Neuronal stem cell (in vitro differentiated cells): ENCODE data around the gene LZTS2.

Experiments
- DNase-seq: peaks from one replicate; pipeline ENCODE4 v3.0.0-alpha.2; 2013; ENCODE audit warnings: low spot score
- H2AFZ ChIP-seq: one replicate; pipeline ENCODE4 v1.6.1; 2013; ENCODE audit warnings: mild to moderate bottlenecking, low read length, inconsistent platforms
- H2AK5ac ChIP-seq: 2 replicates; pipeline ENCODE4 v1.6.1; 2013; ENCODE audit warnings: low read depth, mild to moderate bottlenecking, inconsistent platforms, low read length, moderate library complexity, mixed read lengths
- H2BK120ac ChIP-seq: 2 replicates; pipeline ENCODE4 v1.6.1; 2013; ENCODE audit warnings: low read depth, mild to moderate bottlenecking, inconsistent platforms, low read length, moderate library complexity, mixed read lengths
- H2BK12ac ChIP-seq: one replicate; pipeline ENCODE4 v1.6.1; 2013; ENCODE audit warnings: low read length, inconsistent platforms
- H2BK15ac ChIP-seq: 2 replicates; pipeline ENCODE4 v1.6.1; 2013; ENCODE audit warnings: mild to moderate bottlenecking, low read length, inconsistent platforms, mixed read lengths
- H2BK5ac ChIP-seq: one replicate; pipeline ENCODE4 v1.6.1; 2013; ENCODE audit warnings: inconsistent platforms, mild to moderate bottlenecking, low read length, moderate library complexity
- H3K14ac ChIP-seq: one replicate; pipeline ENCODE4 v1.6.1; 2013; ENCODE audit warnings: low read length, inconsistent platforms
- H3K18ac ChIP-seq: 2 replicates; pipeline ENCODE4 v1.6.1; 2013; ENCODE audit warnings: low read length, inconsistent platforms
- H3K23ac ChIP-seq: 2 replicates; pipeline ENCODE4 v1.6.1; 2013; ENCODE audit warnings: low read depth, mild to moderate bottlenecking, mixed read lengths, low read length, inconsistent platforms; ENCODE audit not compliant: poor library complexity
- H3K27ac ChIP-seq: replicated peaks from 3 replicates; pipeline ENCODE4 v1.5.1; 2013; ENCODE audit warnings: low read length, inconsistent platforms
- H3K27me3 ChIP-seq, 3 experiments: 2 replicates each; pipeline ENCODE4 v1.6.1; 2013; ENCODE audit warnings: low read length in 3 of 3, mild to moderate bottlenecking in 2 of 3, inconsistent platforms in 1 of 3, low read depth in 1 of 3, mixed read lengths in 1 of 3, moderate library complexity in 1 of 3; ENCODE audit not compliant: control insufficient read depth in 3 of 3, insufficient read depth in 3 of 3
- H3K36me3 ChIP-seq, 2 donors: replicated peaks in 1 of 2; 2 replicates each; pipeline ENCODE4 v1.6.1; 2013; ENCODE audit warnings: low read length in 2 of 2; ENCODE audit not compliant: control insufficient read depth in 2 of 2, insufficient read depth in 2 of 2
- H3K4ac ChIP-seq: 2 replicates; pipeline ENCODE4 v1.6.1; 2013; ENCODE audit warnings: inconsistent platforms, mild to moderate bottlenecking, low read length, moderate library complexity
- H3K4me1 ChIP-seq, 2 donors: 1 replicate in 1 of 2; 2 replicates in 1 of 2; pipeline ENCODE4 v1.6.1; 2013; ENCODE audit warnings: low read length in 2 of 2, low read depth in 1 of 2; ENCODE audit not compliant: control insufficient read depth in 2 of 2, insufficient read depth in 1 of 2
- H3K4me2 ChIP-seq: one replicate; pipeline ENCODE4 v1.6.1; 2013; ENCODE audit warnings: mild to moderate bottlenecking, low read length, inconsistent platforms; ENCODE audit not compliant: insufficient read depth, poor library complexity, severe bottlenecking
- H3K4me3 ChIP-seq, 2 donors: 2 replicates each; pipeline ENCODE4 v1.5.1; 2013; ENCODE audit warnings: low read length in 2 of 2, mild to moderate bottlenecking in 2 of 2, inconsistent platforms in 1 of 2, moderate library complexity in 1 of 2
- H3K79me1 ChIP-seq: one replicate; pipeline ENCODE4 v1.6.1; 2013; ENCODE audit warnings: low read depth, mild to moderate bottlenecking, inconsistent platforms, low read length, moderate library complexity
- H3K9ac ChIP-seq: one replicate; pipeline ENCODE4 v1.6.1; 2013; ENCODE audit warnings: mild to moderate bottlenecking, low read depth, low read length, inconsistent platforms; ENCODE audit not compliant: poor library complexity
- H3K9me3 ChIP-seq, 2 donors: replicated peaks in 1 of 2; 2 replicates each; pipeline versions ENCODE3 to v1.6.1; 2013; ENCODE audit warnings: low read length in 2 of 2, mild to moderate bottlenecking in 2 of 2, inconsistent platforms in 1 of 2, low read depth in 1 of 2, mixed read lengths in 1 of 2, moderate library complexity in 1 of 2; ENCODE audit not compliant: control insufficient read depth in 2 of 2, insufficient read depth in 1 of 2
- H4K8ac ChIP-seq: one replicate; pipeline ENCODE4 v1.6.1; 2013; ENCODE audit warnings: low read depth, mild to moderate bottlenecking, inconsistent platforms, low read length, moderate library complexity
- H4K91ac ChIP-seq: one replicate; pipeline ENCODE4 v1.6.1; 2013; ENCODE audit warnings: low read length, low read depth, mild to moderate bottlenecking, inconsistent platforms; ENCODE audit not compliant: poor library complexity
- WGBS, 2 donors: extraction: QIAGEN DNeasy Blood & Tissue Kit; methylation state at CpG; one replicate each; pipeline ENCODE4 v1.1.7; 2013; ENCODE audit warnings: missing lambda C conversion rate in 2 of 2, mixed read lengths in 1 of 2; ENCODE audit not compliant: insufficient read length in 2 of 2, insufficient replicate concordance in 1 of 2; ENCODE audit errors: extremely low coverage in 2 of 2; 5-methylcytosine and 5-hydroxymethylcytosine counted together

LZTS2 gene

GRCh38 chr10:100987685-100988049 is 11.9 kb upstream of the LZTS2 start:
- Histone ChIP-seq H4K8ac (no peak overlapping the region), H2AFZ (peak overlapping the region; percentile 98), H3K27me3 (no peaks in the 10 kb centered on the region), H3K9ac (peak overlapping the region; percentile 85), H3K23ac (peak overlapping the region; percentile 97), H3K27ac (no peak overlapping the region), H3K9me3 (peaks cover 0 to 3% of the 10 kb centered on the region in 2 donors), H2BK120ac (no peak overlapping the region), H3K4me1 (peaks cover 12 to 13% of the 10 kb centered on the region in 2 donors), H3K4ac (no peak overlapping the region), H4K91ac (no peak overlapping the region), H2BK15ac (no peak overlapping the region), H3K14ac (no peak overlapping the region), H3K79me1 (peaks cover 10% of the 10 kb centered on the region), H2BK12ac (no peak overlapping the region), H3K18ac (no peak overlapping the region), H3K4me3 (peak overlapping the region; percentile 88 to 93), H2AK5ac (no peak overlapping the region), H3K4me2 (peak overlapping the region; percentile 80), H3K36me3 (peaks cover 33 to 68% of the 10 kb centered on the region in 2 donors), H2BK5ac (peak overlapping the region; percentile 91)
- WGBS, 2 donors, result no CpG with 5 or more reads among the region's 15 CpGs
- DNase-seq, result no peak

DNA sequence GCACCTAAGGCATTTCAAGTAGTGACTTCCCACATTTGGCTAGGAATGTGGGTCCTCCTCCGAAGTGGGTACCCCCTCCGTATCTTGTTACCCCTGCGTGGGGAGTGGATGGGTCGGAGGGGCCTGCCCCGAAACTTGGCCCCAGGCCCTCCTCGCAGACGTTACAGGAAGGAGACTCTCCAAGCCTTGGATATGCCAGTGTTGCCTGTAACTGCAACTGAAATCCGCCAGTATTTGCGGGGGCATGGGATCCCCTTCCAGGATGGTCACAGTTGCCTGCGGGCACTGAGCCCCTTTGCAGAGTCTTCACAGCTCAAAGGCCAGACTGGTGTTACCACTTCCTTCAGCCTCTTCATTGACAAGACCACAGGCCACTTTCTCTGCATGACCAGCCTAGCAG is 11.4 kb upstream of the LZTS2 start:
- Histone ChIP-seq H2AK5ac (no peak overlapping the region), H2BK120ac (no peak overlapping the region), H3K4me2 (peak overlapping the region; percentile 80), H3K4me1 (peaks cover 12 to 13% of the 10 kb centered on the region in 2 donors), H3K23ac (no peak overlapping the region), H3K4ac (no peak overlapping the region), H3K27ac (no peak overlapping the region), H3K9ac (peak overlapping the region; percentile 85), H3K79me1 (peaks cover 10% of the 10 kb centered on the region), H2AFZ (no peak overlapping the region), H3K27me3 (no peaks in the 10 kb centered on the region), H4K91ac (no peak overlapping the region), H2BK15ac (no peak overlapping the region), H3K9me3 (peaks cover 0 to 3% of the 10 kb centered on the region in 2 donors), H3K14ac (no peak overlapping the region), H3K4me3 (peak overlapping the region; percentile 88 to 93), H2BK5ac (no peak overlapping the region), H3K18ac (no peak overlapping the region), H2BK12ac (no peak overlapping the region), H4K8ac (no peak overlapping the region), H3K36me3 (peaks cover 31 to 67% of the 10 kb centered on the region in 2 donors)
- DNase-seq, result no peak
- WGBS, 2 donors, result no CpG with 5 or more reads among the region's 10 CpGs

DNA sequence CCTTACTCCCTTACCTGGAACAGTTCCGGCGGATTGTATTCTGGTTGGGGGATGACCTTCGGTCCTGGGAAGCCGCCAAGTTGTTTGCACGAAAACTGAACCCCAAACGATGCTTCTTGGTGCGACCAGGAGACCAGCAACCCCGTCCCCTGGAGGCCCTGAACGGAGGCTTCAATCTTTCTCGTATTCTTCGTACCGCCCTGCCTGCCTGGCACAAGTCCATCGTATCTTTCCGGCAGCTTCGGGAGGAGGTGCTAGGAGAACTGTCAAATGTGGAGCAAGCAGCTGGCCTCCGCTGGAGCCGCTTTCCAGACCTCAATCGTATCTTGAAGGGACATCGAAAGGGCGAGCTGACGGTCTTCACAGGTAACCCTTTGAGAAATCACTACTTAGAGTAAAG is 10.5 kb upstream of the LZTS2 start:
- Histone ChIP-seq H3K4me1 (peaks cover 12 to 13% of the 10 kb centered on the region in 2 donors), H2BK12ac (no peak overlapping the region), H2BK15ac (no peak overlapping the region), H2BK5ac (no peak overlapping the region), H3K18ac (no peak overlapping the region), H4K8ac (no peak overlapping the region), H3K27ac (no peak overlapping the region), H3K23ac (no peak overlapping the region), H3K9ac (no peak overlapping the region), H4K91ac (no peak overlapping the region), H3K79me1 (peaks cover 10% of the 10 kb centered on the region), H3K9me3 (peaks cover 0 to 3% of the 10 kb centered on the region in 2 donors), H3K4me2 (no peak overlapping the region), H2AK5ac (no peak overlapping the region), H3K4ac (no peak overlapping the region), H3K36me3 (peaks cover 35 to 68% of the 10 kb centered on the region in 2 donors), H2AFZ (no peak overlapping the region), H3K27me3 (no peaks in the 10 kb centered on the region), H3K4me3 (peak overlapping the region in 1 of 2 donors; percentile 93), H2BK120ac (no peak overlapping the region), H3K14ac (no peak overlapping the region)
- no peak for DNase-seq
- WGBS, 2 donors, result no CpG with 5 or more reads among the region's 21 CpGs

DNA sequence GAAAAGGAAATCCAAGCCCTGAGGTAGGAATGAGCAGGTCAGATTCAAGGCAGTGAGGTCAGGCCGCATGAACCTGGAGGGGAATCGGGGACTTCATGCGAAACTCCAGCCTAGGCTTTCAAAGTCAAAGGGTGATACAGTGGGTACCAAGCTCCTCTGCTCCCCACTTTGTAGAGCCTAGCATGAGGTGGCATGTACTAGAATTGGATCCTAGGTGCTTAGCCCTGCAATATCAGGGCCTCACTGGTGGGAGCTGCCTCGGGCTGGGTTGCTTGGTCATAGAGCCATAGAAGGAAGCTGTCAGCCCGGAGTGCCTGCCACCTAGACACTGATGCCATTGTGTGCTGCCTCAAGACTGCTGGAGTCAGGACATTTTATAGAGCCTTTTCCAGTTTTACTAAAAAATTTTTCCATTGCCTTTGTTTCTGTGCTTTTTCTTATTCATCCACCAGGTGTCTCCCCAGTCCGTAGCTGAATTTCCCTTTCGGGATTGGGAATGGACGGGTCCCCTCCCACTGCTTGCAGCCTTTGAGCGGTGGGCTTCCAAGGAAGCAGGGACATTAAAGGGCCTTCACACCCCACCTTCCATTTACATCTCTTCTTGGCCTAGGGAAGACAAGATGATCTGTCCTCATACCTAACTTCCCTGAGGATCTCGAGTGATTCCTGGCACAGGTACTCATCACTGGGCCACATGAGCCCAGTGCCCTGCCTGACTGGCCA is 5.5 kb upstream of the LZTS2 start:
- no peak overlapping the region for H4K91ac ChIP-seq
- no peak overlapping the region for H3K23ac ChIP-seq
- no peak overlapping the region for H3K9ac ChIP-seq
- peaks cover 35 to 45% of the 10 kb centered on the region in 2 donors for H3K36me3 ChIP-seq
- H2BK15ac ChIP-seq, result no peak overlapping the region
- no CpG with 5 or more reads among the region's 10 CpGs for WGBS, 2 donors
- H2AFZ ChIP-seq, result no peak overlapping the region
- no peak overlapping the region for H2AK5ac ChIP-seq
- H3K4me2 ChIP-seq, result no peak overlapping the region
- no peak overlapping the region for H3K14ac ChIP-seq
- H4K8ac ChIP-seq, result no peak overlapping the region
- no peaks in the 10 kb centered on the region for H3K27me3 ChIP-seq
- H3K4ac ChIP-seq, result no peak overlapping the region
- H3K18ac ChIP-seq, result no peak overlapping the region
- no peak overlapping the region for H3K27ac ChIP-seq
- H3K4me1 ChIP-seq, result peaks cover 10% of the 10 kb centered on the region in 2 donors
- H2BK120ac ChIP-seq, result no peak overlapping the region
- H3K79me1 ChIP-seq, result no peaks in the 10 kb centered on the region
- no peak for DNase-seq
- H3K9me3 ChIP-seq, result no peaks in the 10 kb centered on the region
- no peak overlapping the region for H2BK12ac ChIP-seq
- H3K4me3 ChIP-seq, result no peak overlapping the region
- H2BK5ac ChIP-seq, result no peak overlapping the region
